Fibroblast of lung (primary cell): Measurements from ENCODE around the gene CSK. TPM values are rescaled to one million over a fixed set of nuclear protein-coding genes. Genes with fewer than 3 reads are reported as not detected.
A peak's percentile ranks its signal among the peaks of the same experiment; 100 is the strongest.

Experiments used
- DNase-seq, 2 donors: peaks; one replicate each; pipeline versions ENCODE4 v3.0.0 to v3.0.0-alpha.2; 2010; ENCODE audit warnings: low read depth in 2 of 2
- H2AFZ ChIP-seq: 2 replicates; pipeline ENCODE4 v1.5.1; 2012; ENCODE audit warnings: low read length, control low read depth, inconsistent platforms
- H3K27ac ChIP-seq: 2 replicates; pipeline ENCODE4 v1.5.1; 2011; ENCODE audit warnings: low read length, control low read depth; ENCODE audit not compliant: insufficient read depth
- H3K27me3 ChIP-seq: 2 replicates; pipeline ENCODE4 v1.5.1; 2011; ENCODE audit warnings: mild to moderate bottlenecking, low read length; ENCODE audit not compliant: control insufficient read depth, insufficient read depth
- H3K36me3 ChIP-seq: 2 replicates; pipeline ENCODE4 v1.5.1; 2011; ENCODE audit warnings: low read length; ENCODE audit not compliant: control insufficient read depth, insufficient read depth
- H3K4me1 ChIP-seq: 2 replicates; pipeline ENCODE4 v1.5.1; 2011; ENCODE audit warnings: low read length; ENCODE audit not compliant: control insufficient read depth, insufficient read depth; ENCODE audit errors: extremely low read depth
- H3K4me2 ChIP-seq: 2 replicates; pipeline ENCODE4 v1.5.1; 2011; ENCODE audit warnings: low read length, control low read depth; ENCODE audit not compliant: insufficient read depth; ENCODE audit errors: extremely low read depth
- H3K4me3 ChIP-seq, 4 experiments: fragments of 200-600 bp in 1 of 4; sonication (generic) in 1 of 4; replicated peaks in 1 of 4; 2 replicates each; pipeline ENCODE4 v1.5.1; 2011 to 2016; ENCODE audit warnings: low read length in 4 of 4, low read depth in 3 of 4, mild to moderate bottlenecking in 3 of 4, control low read depth in 2 of 4, inconsistent platforms in 1 of 4, mixed read lengths in 1 of 4; ENCODE audit not compliant: insufficient read depth in 1 of 4; ENCODE audit errors: control extremely low read depth in 1 of 4
- H3K79me2 ChIP-seq: 2 replicates; pipeline ENCODE4 v1.5.1; 2012; ENCODE audit warnings: mild to moderate bottlenecking, low read length, inconsistent platforms; ENCODE audit not compliant: control insufficient read depth, insufficient read depth
- H3K9ac ChIP-seq: 2 replicates; pipeline ENCODE4 v1.5.1; 2011; ENCODE audit warnings: mild to moderate bottlenecking, low read length, control low read depth; ENCODE audit not compliant: insufficient read depth
- H3K9me3 ChIP-seq: 2 replicates; pipeline ENCODE4 v1.5.1; 2012; ENCODE audit warnings: low read depth, low read length; ENCODE audit not compliant: control insufficient read depth, insufficient read depth
- H4K20me1 ChIP-seq: 2 replicates; pipeline ENCODE4 v1.5.1; 2011; ENCODE audit warnings: low read length; ENCODE audit not compliant: control insufficient read depth, insufficient read depth; ENCODE audit errors: extremely low read depth
- EZH2 ChIP-seq: IDR thresholded peaks from 2 replicates; pipeline ENCODE4 v1.5.1; 2012; ENCODE audit warnings: low read length, control low read depth, mild to moderate bottlenecking; ENCODE audit errors: missing control alignments
- polyA plus RNA-seq, 2 donors: library from polyadenylated mRNA; depleted of rRNA in 1 of 2; stranded (reverse) in 1 of 2; unstranded in 1 of 2; fragments of >200 nt; gene quantifications; 2 replicates each; pipeline ENCODE4 v1.2.1, GENCODE V29; 2011 to 2012; ENCODE audit warnings: missing spikeins in 1 of 2
- total RNA-seq: library from RNA; depleted of rRNA; stranded (reverse); fragments of >200 nt; gene quantifications from 2 replicates; pipeline ENCODE4 v1.2.1, GENCODE V29; 2014
- TF ChIP-seq, protein P1 (sequence below), 2 donors: IDR thresholded peaks in 1 of 2; conservative IDR thresholded peaks in 1 of 2; 1 replicate in 1 of 2; 2 replicates in 1 of 2; pipeline ENCODE4 v1.5.1; 2011 to 2012; ENCODE audit warnings: low read length in 2 of 2, control low read depth in 1 of 2, inconsistent platforms in 1 of 2, low read depth in 1 of 2, mild to moderate bottlenecking in 1 of 2

CSK gene
- total and polyA plus RNA-seq, 2 donors (not counting 1 experiment from before 2014, with no cell fraction given) = 21.5 to 22.0 TPM

DNA sequence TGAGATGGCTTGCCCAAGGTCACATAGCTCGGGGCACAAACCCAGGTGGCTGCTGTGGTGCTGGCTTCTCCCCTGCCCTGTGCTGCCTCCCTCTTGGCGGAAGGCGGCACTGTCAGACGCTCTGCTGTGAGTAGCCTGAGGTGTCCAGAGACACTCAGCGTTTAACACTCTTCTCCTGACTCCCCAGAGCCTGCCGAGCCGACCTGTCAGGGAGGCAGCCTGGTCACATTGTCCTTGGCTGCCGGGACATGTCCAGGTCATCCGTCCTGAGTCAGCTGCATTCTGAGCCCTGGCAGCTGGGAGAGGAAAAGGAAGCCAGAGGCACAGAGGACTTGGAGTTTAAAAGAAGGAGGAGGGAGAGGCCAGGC, 35.5 kb downstream of the CSK start:
- no peak overlapping the region for H3K27ac ChIP-seq
- H3K4me2 ChIP-seq = no peak overlapping the region
- DNase-seq = peak in 1 of 2 donors; percentile 14
- H3K4me3 ChIP-seq = no peak overlapping the region
- no peaks in the 10 kb centered on the region for H3K36me3 ChIP-seq
- no peaks in the 10 kb centered on the region for H4K20me1 ChIP-seq
- H3K4me1 ChIP-seq = no peaks in the 10 kb centered on the region
- H3K9ac ChIP-seq = no peak overlapping the region
- TF ChIP-seq EZH2 = no peak
- TF ChIP-seq, protein P1, sequence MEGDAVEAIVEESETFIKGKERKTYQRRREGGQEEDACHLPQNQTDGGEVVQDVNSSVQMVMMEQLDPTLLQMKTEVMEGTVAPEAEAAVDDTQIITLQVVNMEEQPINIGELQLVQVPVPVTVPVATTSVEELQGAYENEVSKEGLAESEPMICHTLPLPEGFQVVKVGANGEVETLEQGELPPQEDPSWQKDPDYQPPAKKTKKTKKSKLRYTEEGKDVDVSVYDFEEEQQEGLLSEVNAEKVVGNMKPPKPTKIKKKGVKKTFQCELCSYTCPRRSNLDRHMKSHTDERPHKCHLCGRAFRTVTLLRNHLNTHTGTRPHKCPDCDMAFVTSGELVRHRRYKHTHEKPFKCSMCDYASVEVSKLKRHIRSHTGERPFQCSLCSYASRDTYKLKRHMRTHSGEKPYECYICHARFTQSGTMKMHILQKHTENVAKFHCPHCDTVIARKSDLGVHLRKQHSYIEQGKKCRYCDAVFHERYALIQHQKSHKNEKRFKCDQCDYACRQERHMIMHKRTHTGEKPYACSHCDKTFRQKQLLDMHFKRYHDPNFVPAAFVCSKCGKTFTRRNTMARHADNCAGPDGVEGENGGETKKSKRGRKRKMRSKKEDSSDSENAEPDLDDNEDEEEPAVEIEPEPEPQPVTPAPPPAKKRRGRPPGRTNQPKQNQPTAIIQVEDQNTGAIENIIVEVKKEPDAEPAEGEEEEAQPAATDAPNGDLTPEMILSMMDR (conservative IDR thresholded peaks at IDR 0.05 in 1 of 2, IDR thresholded peaks at IDR 0.05 in 1 of 2; ENCODE audit: low read depth in 1 of 2, low read length in 2 of 2) = peak in 1 of 2 donors; percentile 30
- H3K9me3 ChIP-seq = no peaks in the 10 kb centered on the region
- H2AFZ ChIP-seq = no peak overlapping the region
- H3K27me3 ChIP-seq = peaks cover 9% of the 10 kb centered on the region
- H3K79me2 ChIP-seq = no peaks in the 10 kb centered on the region

DNA sequence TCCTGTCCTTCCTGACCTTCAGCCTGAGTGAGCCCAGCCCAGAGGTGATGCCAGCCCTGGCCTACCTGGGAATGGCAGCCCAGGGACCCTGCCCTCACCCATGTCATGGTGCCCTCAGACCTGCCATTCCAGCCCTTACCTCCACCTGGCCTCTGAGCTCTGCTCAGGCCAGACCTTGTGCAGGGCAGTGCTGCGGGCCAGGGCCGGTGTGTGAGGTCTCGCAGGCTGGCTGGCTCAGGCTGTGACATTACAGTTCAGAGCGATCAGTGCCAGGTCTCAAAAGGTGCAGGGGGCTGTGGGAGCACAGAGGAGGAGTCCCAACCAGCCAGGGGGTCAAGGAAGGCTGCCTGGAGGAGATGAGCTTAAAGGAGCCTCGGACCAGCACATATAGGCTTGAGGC, 38.2 kb downstream of the CSK start:
- Histone ChIP-seq H3K79me2 (no peaks in the 10 kb centered on the region), H3K27me3 (peaks cover 17% of the 10 kb centered on the region), H2AFZ (no peak overlapping the region), H3K4me2 (no peak overlapping the region), H4K20me1 (no peaks in the 10 kb centered on the region), H3K4me1 (no peaks in the 10 kb centered on the region), H3K9me3 (no peaks in the 10 kb centered on the region), H3K9ac (no peak overlapping the region), H3K4me3 (no peak overlapping the region), H3K27ac (no peak overlapping the region), H3K36me3 (no peaks in the 10 kb centered on the region)
- no peak for DNase-seq
- TF ChIP-seq EZH2 = no peak
- TF ChIP-seq, protein P1 (conservative IDR thresholded peaks at IDR 0.05 in 1 of 2, IDR thresholded peaks at IDR 0.05 in 1 of 2; ENCODE audit: low read depth in 1 of 2, low read length in 2 of 2) = no peak

- no peak overlapping the region for H3K9ac ChIP-seq
- no peak for TF ChIP-seq EZH2
- TF ChIP-seq, protein P1 (conservative IDR thresholded peaks at IDR 0.05 in 1 of 2, IDR thresholded peaks at IDR 0.05 in 1 of 2; ENCODE audit: low read depth in 1 of 2, low read length in 2 of 2) = no peak
- peaks cover 17% of the 10 kb centered on the region for H3K27me3 ChIP-seq
- DNase-seq = no peak
- H3K27ac ChIP-seq = no peak overlapping the region
- H3K79me2 ChIP-seq = no peaks in the 10 kb centered on the region
- no peak overlapping the region for H2AFZ ChIP-seq
- H3K4me2 ChIP-seq = no peak overlapping the region
- H3K4me3 ChIP-seq = no peak overlapping the region
- no peaks in the 10 kb centered on the region for H3K36me3 ChIP-seq
- no peaks in the 10 kb centered on the region for H3K9me3 ChIP-seq
- H4K20me1 ChIP-seq = no peaks in the 10 kb centered on the region
- H3K4me1 ChIP-seq = no peaks in the 10 kb centered on the region
Measured at GRCh38 chr15:74821091-74821789, 39.4 kb downstream of the CSK start.
